Astrocyte of the spinal cord (primary cell): Measurements from ENCODE around the gene EVI5.
"Not testable (repeated sequence)": the region's sequence is repeated elsewhere in the genome, so short reads cannot be mapped to it uniquely, and the experiment has no call there.

Experiments
- DNase-seq: peaks from one replicate; pipeline ENCODE4 v3.0.0; 2011; ENCODE audit warnings: low read depth, low spot score
- H3K4me3 ChIP-seq: 2 replicates; pipeline ENCODE4 v1.5.1; 2011; ENCODE audit warnings: low read depth, mild to moderate bottlenecking, low read length, moderate library complexity
- CTCF ChIP-seq: IDR thresholded peaks from 2 replicates; pipeline ENCODE4 v1.5.1; 2012; ENCODE audit warnings: low read depth, mild to moderate bottlenecking, low read length, inconsistent platforms
- in situ Hi-C: cut with HindIII; loops from 2 replicates; pipeline ENCODE4 v1.10.0; 2017; ENCODE audit warnings: low sequenced_read_pairs

Gene EVI5

GRCh38 chr1:92786111-92786901 is 1.4 kb upstream of the EVI5 start:
- no peak overlapping the region for H3K4me3 ChIP-seq
- DNase-seq, result no peak
- in situ Hi-C loops, result no loop called here
- no peak for TF ChIP-seq CTCF

GRCh38 chr1:92784021-92784638 is 778 bp downstream of the EVI5 start:
- peak overlapping the region; percentile 85 for H3K4me3 ChIP-seq
- in situ Hi-C loops, result no loop called here
- DNase-seq, result peak; percentile 69
- TF ChIP-seq CTCF, result no peak

DNA sequence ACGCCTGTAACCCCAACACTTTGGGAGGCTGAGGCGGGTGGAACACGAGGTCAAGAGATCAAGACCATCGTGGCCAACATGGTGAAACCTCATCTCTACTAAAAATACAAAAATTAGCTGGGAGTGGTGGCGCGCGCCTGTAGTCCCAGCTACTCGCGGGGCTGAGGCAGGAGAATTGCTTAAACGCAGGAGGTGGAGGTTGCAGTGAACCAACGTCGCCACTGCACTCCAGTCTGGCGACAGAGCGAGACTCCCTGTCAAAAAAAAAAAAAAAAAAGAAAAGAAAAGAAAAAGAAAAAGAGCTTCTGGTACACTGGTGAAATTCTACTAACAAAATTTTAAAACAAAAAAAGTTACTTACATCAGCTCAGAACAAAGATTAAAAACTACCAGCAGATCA is 1.4 kb downstream of the EVI5 start:
- DNase-seq, in situ Hi-C loops: not testable (repeated sequence)
- peak overlapping the region; percentile 85 for H3K4me3 ChIP-seq

DNA sequence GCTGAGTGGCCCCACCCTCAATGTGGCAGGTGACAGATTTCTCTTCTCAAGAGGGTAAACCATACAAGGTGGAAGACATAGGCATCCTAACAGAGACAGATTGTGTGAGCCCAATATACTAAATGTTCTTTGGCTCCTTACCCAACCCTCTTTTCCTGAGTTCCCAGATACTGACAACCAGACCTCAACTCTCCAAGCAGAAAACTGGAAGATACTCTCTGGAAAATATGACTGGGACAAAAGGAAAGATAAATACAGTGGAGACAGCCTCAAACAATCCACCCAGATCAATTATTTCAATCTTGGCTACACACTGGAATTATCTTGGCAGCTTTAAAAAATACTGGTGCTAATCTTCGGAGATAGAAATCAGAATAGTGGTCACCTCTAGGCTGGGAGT is 6.5 kb downstream of the EVI5 start:
- TF ChIP-seq CTCF, result no peak
- in situ Hi-C loops, result no loop called here
- no peak for DNase-seq
- H3K4me3 ChIP-seq, result no peak overlapping the region

GRCh38 chr1:92774407-92774806 is 10.5 kb downstream of the EVI5 start:
- no peak overlapping the region for H3K4me3 ChIP-seq
- no peak for DNase-seq
- TF ChIP-seq CTCF, result no peak
- in situ Hi-C loops, result no loop called here

DNA sequence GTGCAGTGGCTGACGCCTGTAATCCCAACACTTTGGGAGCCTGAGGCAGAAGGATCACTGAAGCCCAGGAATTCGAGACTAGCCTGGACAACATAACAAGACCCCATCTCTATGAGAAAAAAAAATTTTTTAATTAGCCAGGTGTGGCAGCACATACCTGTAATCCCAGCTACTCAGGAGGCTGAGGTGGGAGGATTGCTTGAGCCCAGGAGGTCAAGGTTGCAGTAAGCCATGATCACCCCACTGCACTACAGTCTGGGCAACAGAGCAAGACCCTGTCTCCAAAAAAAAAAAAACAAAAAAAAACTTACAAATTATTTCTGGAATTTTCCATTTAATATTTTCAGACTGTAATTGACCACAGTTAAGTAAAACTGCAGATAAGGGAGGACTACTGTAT is 11.2 kb downstream of the EVI5 start:
- in situ Hi-C loops, DNase-seq: not testable (repeated sequence)

GRCh38 chr1:92769856-92770255 is 15.1 kb downstream of the EVI5 start:
- H3K4me3 ChIP-seq, result no peak overlapping the region
- no peak for DNase-seq
- TF ChIP-seq CTCF, result no peak
- in situ Hi-C loops, result no loop called here

More for the DNA sequence above, 11.2 kb downstream of the EVI5 start:
- H3K4me3 ChIP-seq, result not testable (repeated sequence)
